ENCODE measurements around the gene NFATC3. TPM values are rescaled to one million over a fixed set of nuclear protein-coding genes. Genes with fewer than 3 reads are reported as not detected.

The NFATC3 gene
- total and polyA plus RNA-seq, 4 donors = 9.7 to 21.2 (median 16.8) TPM

GRCh38 chr16:68066763-68067162 lies 18.4 kb upstream of the NFATC3 start:
- H3K27ac ChIP-seq (ENCODE audit: low read depth in 1 of 2, low read length in 2 of 2) = no peak overlapping the region

DNA sequence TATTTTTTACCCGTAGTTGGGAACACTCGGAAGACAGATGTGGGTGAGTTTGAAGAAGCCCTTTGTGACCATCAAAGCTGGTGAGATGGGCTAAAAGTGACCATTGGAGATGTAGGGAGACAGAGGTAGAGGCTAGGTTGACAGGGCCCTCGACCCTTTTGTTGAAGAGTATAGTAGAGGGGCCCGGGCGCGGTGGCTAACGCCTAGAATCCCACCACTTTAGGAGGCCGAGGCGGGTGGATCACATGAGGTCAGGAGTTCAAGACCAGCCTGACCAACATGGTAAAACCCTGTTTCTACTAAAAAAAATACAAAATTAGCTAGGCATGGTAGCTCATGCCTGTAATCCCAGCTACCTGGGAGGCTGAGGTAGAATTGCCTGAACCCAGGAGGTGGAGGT lies 16.2 kb upstream of the NFATC3 start:
- H3K27me3 ChIP-seq (ENCODE audit: control insufficient read depth in 4 of 4, insufficient read depth in 4 of 4, low read length in 3 of 4) = no peaks in the 10 kb centered on the region
- no peak for DNase-seq (ENCODE audit: low spot score)
- H3K27ac ChIP-seq (ENCODE audit: low read depth in 1 of 2, low read length in 2 of 2) = no peak overlapping the region
- no peak overlapping the region for H3K9ac ChIP-seq (ENCODE audit: low read depth in 1 of 2, low read length in 2 of 2)
- no peak overlapping the region for H3K4me3 ChIP-seq (ENCODE audit: low read depth in 1 of 3, low read length in 3 of 3)
- H3K36me3 ChIP-seq (ENCODE audit: control insufficient read depth in 4 of 4, insufficient read depth in 3 of 4, low read depth in 1 of 4, low read length in 3 of 4) = peaks cover 0 to 13% (median 4%) of the 10 kb centered on the region in 4 donors
- peaks cover 4 to 24% (median 19%) of the 10 kb centered on the region in 4 donors for H3K4me1 ChIP-seq (ENCODE audit: control insufficient read depth in 4 of 4, insufficient read depth in 4 of 4, low read length in 3 of 4)
- H3K9me3 ChIP-seq (ENCODE audit: control insufficient read depth in 4 of 4, low read length in 3 of 4) = no peaks in the 10 kb centered on the region
- 96% methylated on average over 9 of the region's 9 CpGs for WGBS
- TF ChIP-seq REST (IDR thresholded peaks at IDR 0.05) = no peak
- no peak for TF ChIP-seq EGR1 (IDR thresholded peaks at IDR 0.05; ENCODE audit: low read depth in 2 of 2)
- no peak for TF ChIP-seq GABPA (IDR thresholded peaks at IDR 0.05 in 1 of 2, conservative IDR thresholded peaks at IDR 0.05 in 1 of 2)
- no peak for TF ChIP-seq NR2F2 (IDR thresholded peaks at IDR 0.05)
- no peak for TF ChIP-seq HNF4G (IDR thresholded peaks at IDR 0.05)
- no peak for TF ChIP-seq MAX (IDR thresholded peaks at IDR 0.05)
- no peak for TF ChIP-seq ZBTB33 (IDR thresholded peaks at IDR 0.05)
- no peak for TF ChIP-seq FOXA2 (IDR thresholded peaks at IDR 0.05)
- no peak for TF ChIP-seq RXRA (IDR thresholded peaks at IDR 0.05)
- TF ChIP-seq JUND (IDR thresholded peaks at IDR 0.05) = no peak

More at GRCh38 chr16:68066763-68067162, 18.4 kb upstream of the NFATC3 start:
- Histone ChIP-seq H3K4me3 (ENCODE audit: low read depth in 1 of 3, low read length in 3 of 3) (no peak overlapping the region), H3K9ac (ENCODE audit: low read depth in 1 of 2, low read length in 2 of 2) (no peak overlapping the region), H3K27me3 (ENCODE audit: control insufficient read depth in 4 of 4, insufficient read depth in 4 of 4, low read length in 3 of 4) (no peaks in the 10 kb centered on the region), H3K9me3 (ENCODE audit: control insufficient read depth in 4 of 4, low read length in 3 of 4) (no peaks in the 10 kb centered on the region), H3K36me3 (ENCODE audit: control insufficient read depth in 4 of 4, insufficient read depth in 3 of 4, low read depth in 1 of 4, low read length in 3 of 4) (peaks cover 0 to 11% (median 3%) of the 10 kb centered on the region in 4 donors), H3K4me1 (ENCODE audit: control insufficient read depth in 4 of 4, insufficient read depth in 4 of 4, low read length in 3 of 4) (peaks cover 0 to 14% (median 9%) of the 10 kb centered on the region in 4 donors)
- TF ChIP-seq JUND (IDR thresholded peaks at IDR 0.05) = no peak
- TF ChIP-seq RAD21 (IDR thresholded peaks at IDR 0.05) = no peak
- no peak for TF ChIP-seq ZBTB33 (IDR thresholded peaks at IDR 0.05)
- no peak for TF ChIP-seq FOXA1 (IDR thresholded peaks at IDR 0.05)
- no peak for TF ChIP-seq FOXA2 (IDR thresholded peaks at IDR 0.05)
- TF ChIP-seq RXRA (IDR thresholded peaks at IDR 0.05) = no peak
- no peak for TF ChIP-seq REST (IDR thresholded peaks at IDR 0.05)
- 64% methylated on average over 1 of the region's 1 CpG for WGBS
- no peak for DNase-seq (ENCODE audit: low spot score)

All from liver (tissue), 9 donors.